CD4-positive, alpha-beta T cell treated with Interleukin-15 for 4 hours (primary cell): ENCODE measurements around the gene MMP25.
"Not testable (repeated sequence)": the region's sequence is repeated elsewhere in the genome, so short reads cannot be mapped to it uniquely, and the experiment has no call there.

Source experiments
- DNase-seq: peaks from one replicate; pipeline ENCODE4 v3.0.0-alpha.2; 2020; ENCODE audit warnings: low spot score

The MMP25 gene

GRCh38 chr16:3056336-3057180, 10.2 kb downstream of the MMP25 start:
- no peak for DNase-seq

GRCh38 chr16:3057181-3058138, 11.1 kb downstream of the MMP25 start:
- DNase-seq = no peak

- no peak for DNase-seq
Measured at GRCh38 chr16:3058139-3059030, 12.0 kb downstream of the MMP25 start.

GRCh38 chr16:3059041-3059722, 12.8 kb downstream of the MMP25 start:
- DNase-seq = peak; percentile 89

- DNase-seq = no peak
Measured at GRCh38 chr16:3059723-3060242, 13.4 kb downstream of the MMP25 start.

GRCh38 chr16:3060339-3061127, 14.2 kb downstream of the MMP25 start:
- DNase-seq = no peak

- no peak for DNase-seq
Measured at GRCh38 chr16:3062553-3062952, 16.2 kb downstream of the MMP25 start.

- no peak for DNase-seq
Measured at GRCh38 chr16:3063625-3064386, 17.4 kb downstream of the MMP25 start.

GRCh38 chr16:3065069-3065741, 18.8 kb downstream of the MMP25 start, which contains the start of gene IL32:
Gene IL32 (plus strand): TSS chr16:3065640. CDS start chr16:3065812, 172 bp downstream.
- DNase-seq = peak; percentile 83

- no peak for DNase-seq
Measured at GRCh38 chr16:3065742-3066439, 19.5 kb downstream of the MMP25 start.

GRCh38 chr16:3066440-3066748, 20.0 kb downstream of the MMP25 start:
- no peak for DNase-seq

- no peak for DNase-seq
Measured at GRCh38 chr16:3068487-3068886, 22.1 kb downstream of the MMP25 start.

- not testable (repeated sequence) for DNase-seq
Measured at GRCh38 chr16:3069146-3069545, 22.8 kb downstream of the MMP25 start.

- DNase-seq = no peak
Measured at GRCh38 chr16:3070608-3071111, 24.3 kb downstream of the MMP25 start.

- DNase-seq = no peak
Measured at GRCh38 chr16:3071655-3072054, 25.3 kb downstream of the MMP25 start.

- not testable (repeated sequence) for DNase-seq
Measured at GRCh38 chr16:3072148-3072547, 25.8 kb downstream of the MMP25 start.

- peak; percentile 74 for DNase-seq
Measured at GRCh38 chr16:3072576-3073263, 26.4 kb downstream of the MMP25 start.
